Body of pancreas (tissue), 4 donors: ENCODE measurements around the gene CADM1.

Source experiments
- CTCF ChIP-seq, 7 experiments: fragments of 450-650 bp in 4 of 7; fragments of 200-600 bp in 3 of 7; sonication (generic) in 3 of 7; IDR thresholded peaks; one replicate each; pipeline ENCODE4 v1.5.1; 2016 to 2019; ENCODE audit warnings: antibody characterized with exemption in 7 of 7
- POLR2A ChIP-seq, 3 donors: fragments of 450-650 bp; IDR thresholded peaks; one replicate each; pipeline ENCODE4 v1.6.1; 2016; ENCODE audit warnings: antibody characterized with exemption in 3 of 3, mild to moderate bottlenecking in 2 of 3

GRCh38 chr11:115214644-115215234 is 289.5 kb downstream of the CADM1 start:
- no peak for TF ChIP-seq POLR2A (IDR thresholded peaks at IDR 0.05)
- TF ChIP-seq CTCF (IDR thresholded peaks at IDR 0.05), result no peak
